ENCODE data around the gene MYRIP.

MYRIP gene

DNA sequence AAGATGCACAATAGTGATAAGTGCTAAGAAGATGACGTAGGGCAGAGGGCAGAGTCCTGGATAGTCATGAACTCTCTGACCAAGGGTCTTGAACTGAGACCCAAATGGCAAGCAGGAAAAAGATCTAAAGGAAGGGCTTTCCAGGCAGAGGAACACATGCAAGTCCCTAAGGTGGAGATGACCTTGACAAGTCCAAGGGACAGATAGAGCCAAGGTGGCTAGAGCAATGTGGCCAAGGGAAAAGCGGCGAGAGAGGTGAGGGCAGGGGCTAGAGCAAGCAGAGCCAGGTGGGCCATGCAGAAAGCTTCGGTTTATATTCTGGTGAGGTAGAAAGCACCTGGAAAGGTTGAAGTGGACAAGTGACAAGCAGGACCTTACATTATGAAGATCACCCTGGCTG is 414.4 kb downstream of the MYRIP start:
- Histone ChIP-seq H3K27me3 (no peaks in the 10 kb centered on the region), H3K36me3 (no peaks in the 10 kb centered on the region), H3K9me3 (no peaks in the 10 kb centered on the region), H3K4me1 (ENCODE audit: control insufficient read depth in 1 of 2, insufficient read depth in 1 of 2, low read depth in 1 of 2, low read length in 1 of 2) (peaks cover 1 to 6% of the 10 kb centered on the region in 2 experiments), H3K4me3 (ENCODE audit: low read depth in 1 of 2, low read length in 1 of 2) (no peak overlapping the region), H3K27ac (no peak overlapping the region)
- TF ChIP-seq, protein P1, sequence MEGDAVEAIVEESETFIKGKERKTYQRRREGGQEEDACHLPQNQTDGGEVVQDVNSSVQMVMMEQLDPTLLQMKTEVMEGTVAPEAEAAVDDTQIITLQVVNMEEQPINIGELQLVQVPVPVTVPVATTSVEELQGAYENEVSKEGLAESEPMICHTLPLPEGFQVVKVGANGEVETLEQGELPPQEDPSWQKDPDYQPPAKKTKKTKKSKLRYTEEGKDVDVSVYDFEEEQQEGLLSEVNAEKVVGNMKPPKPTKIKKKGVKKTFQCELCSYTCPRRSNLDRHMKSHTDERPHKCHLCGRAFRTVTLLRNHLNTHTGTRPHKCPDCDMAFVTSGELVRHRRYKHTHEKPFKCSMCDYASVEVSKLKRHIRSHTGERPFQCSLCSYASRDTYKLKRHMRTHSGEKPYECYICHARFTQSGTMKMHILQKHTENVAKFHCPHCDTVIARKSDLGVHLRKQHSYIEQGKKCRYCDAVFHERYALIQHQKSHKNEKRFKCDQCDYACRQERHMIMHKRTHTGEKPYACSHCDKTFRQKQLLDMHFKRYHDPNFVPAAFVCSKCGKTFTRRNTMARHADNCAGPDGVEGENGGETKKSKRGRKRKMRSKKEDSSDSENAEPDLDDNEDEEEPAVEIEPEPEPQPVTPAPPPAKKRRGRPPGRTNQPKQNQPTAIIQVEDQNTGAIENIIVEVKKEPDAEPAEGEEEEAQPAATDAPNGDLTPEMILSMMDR (IDR thresholded peaks at IDR 0.05) = no peak

DNA sequence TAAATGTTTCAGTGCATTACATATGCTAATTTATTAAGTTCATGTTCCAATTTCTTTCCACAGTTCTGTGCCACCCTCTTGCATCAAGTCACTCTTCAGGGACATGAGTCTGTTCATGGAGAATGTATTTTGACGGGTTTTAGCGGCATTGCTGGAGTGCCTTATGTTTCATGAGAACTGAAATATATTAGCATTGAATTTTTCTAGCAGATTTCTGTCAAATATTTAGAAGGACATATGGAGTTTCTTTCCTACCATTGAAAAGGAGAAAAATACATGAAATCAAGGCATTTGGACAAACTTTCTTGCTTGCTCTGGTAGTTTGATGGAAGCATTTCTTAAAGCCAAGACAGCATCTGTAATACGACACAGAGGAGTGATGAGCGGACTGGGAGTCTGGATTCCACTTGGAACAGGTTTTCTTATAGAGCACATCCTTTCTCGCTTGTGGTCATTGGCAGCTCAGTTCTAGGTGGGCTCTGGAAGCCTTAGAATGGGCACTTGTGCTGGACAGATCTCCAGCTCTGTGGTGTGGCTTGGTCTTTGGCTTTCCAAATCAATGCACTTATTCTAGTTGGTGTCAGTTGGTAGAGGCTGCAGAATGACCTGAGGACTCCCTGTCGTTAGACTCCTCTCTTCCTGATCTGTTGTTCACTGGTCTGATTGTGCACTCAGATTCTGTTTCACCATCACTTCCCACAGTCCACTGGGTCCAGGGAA is 415.5 kb downstream of the MYRIP start:
- Histone ChIP-seq H3K4me3 (ENCODE audit: low read depth in 1 of 2, low read length in 1 of 2) (no peak overlapping the region), H3K4me1 (ENCODE audit: control insufficient read depth in 1 of 2, insufficient read depth in 1 of 2, low read depth in 1 of 2, low read length in 1 of 2) (peaks cover 12 to 17% of the 10 kb centered on the region in 2 experiments), H3K9me3 (no peaks in the 10 kb centered on the region), H3K27me3 (no peaks in the 10 kb centered on the region), H3K36me3 (no peaks in the 10 kb centered on the region), H3K27ac (no peak overlapping the region)
- TF ChIP-seq, protein P1 (IDR thresholded peaks at IDR 0.05) = no peak

DNA sequence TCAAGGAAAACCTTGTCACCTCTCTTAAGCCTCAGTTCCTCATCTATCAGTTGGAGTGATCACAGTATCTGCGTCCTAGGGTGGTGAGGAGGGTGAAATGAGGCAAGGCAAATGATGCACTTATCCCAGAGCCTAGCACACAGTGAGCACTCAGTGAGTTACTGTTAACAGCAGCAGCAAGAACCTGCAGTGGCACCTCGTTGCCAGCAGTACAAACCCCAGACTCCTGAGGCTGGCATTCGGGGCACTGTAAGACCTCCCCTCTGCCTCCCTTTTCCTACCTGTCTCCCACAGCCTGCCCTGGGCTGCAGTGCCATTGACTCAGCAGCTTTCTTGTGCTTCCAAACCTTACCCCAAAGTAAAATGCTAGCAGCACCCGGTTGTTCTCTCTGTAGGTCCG is 417.2 kb downstream of the MYRIP start:
- no peaks in the 10 kb centered on the region for H3K36me3 ChIP-seq
- no peaks in the 10 kb centered on the region for H3K9me3 ChIP-seq
- H3K4me3 ChIP-seq (ENCODE audit: low read depth in 1 of 2, low read length in 1 of 2) = no peak overlapping the region
- TF ChIP-seq, protein P1 (IDR thresholded peaks at IDR 0.05) = no peak
- H3K27ac ChIP-seq = no peak overlapping the region
- H3K27me3 ChIP-seq = no peaks in the 10 kb centered on the region
- peaks cover 18 to 23% of the 10 kb centered on the region in 2 experiments for H3K4me1 ChIP-seq (ENCODE audit: control insufficient read depth in 1 of 2, insufficient read depth in 1 of 2, low read depth in 1 of 2, low read length in 1 of 2)

DNA sequence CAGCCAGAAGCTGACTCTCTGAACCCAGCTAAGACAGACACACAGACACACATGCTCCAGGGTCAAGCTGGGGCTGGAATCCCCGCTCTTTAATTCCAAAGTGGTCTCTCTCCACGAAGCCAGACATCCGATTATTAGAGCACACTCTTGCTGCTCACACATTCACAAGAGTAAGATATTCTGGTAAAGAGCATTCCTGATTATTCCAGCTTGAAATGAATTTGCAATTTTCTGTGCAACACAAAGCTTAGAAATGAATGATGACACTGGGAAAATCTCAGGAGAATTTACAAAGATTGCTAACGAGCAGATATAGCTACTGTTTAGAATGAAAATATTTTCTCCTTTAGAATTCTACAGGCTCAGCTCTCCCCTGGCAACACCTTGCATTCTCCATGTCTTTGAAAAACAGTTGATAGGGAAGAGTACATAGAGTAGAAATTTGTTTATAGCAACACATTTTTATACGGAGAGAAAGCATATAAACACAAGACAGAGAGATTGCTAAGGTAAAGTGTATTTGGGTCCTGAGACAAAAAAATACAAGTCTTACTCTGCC is 419.5 kb downstream of the MYRIP start:
- H3K4me1 ChIP-seq (ENCODE audit: control insufficient read depth in 1 of 2, insufficient read depth in 1 of 2, low read depth in 1 of 2, low read length in 1 of 2) = peaks cover 18 to 23% of the 10 kb centered on the region in 2 experiments
- H3K27me3 ChIP-seq = no peaks in the 10 kb centered on the region
- H3K9me3 ChIP-seq = no peaks in the 10 kb centered on the region
- H3K36me3 ChIP-seq = no peaks in the 10 kb centered on the region
- TF ChIP-seq, protein P1 (IDR thresholded peaks at IDR 0.05) = no peak
- peak overlapping the region in 1 of 2 experiments; percentile 22 for H3K4me3 ChIP-seq (ENCODE audit: low read depth in 1 of 2, low read length in 1 of 2)
- H3K27ac ChIP-seq = peak overlapping the region; percentile 77

DNA sequence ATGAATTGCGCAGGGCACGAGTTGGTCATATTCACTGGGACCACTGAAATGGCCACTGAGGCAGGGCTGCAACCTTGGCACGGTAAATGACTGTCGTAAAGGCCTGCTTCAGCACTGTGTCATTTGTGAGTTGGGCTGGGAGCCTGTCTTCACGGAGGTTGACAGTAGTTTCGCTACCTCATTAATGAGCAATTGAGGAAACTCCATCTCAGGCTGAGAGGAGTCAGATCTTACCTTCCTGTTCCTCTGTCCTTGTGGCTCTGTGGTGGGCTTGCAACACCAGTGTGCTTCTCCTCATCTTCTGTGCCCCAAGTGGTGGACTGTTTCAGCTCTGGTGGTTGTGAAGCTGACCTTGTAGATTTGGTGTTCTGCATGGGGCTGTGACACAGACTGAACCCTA is 420.0 kb downstream of the MYRIP start:
- no peaks in the 10 kb centered on the region for H3K36me3 ChIP-seq
- H3K27me3 ChIP-seq = no peaks in the 10 kb centered on the region
- TF ChIP-seq, protein P1 (IDR thresholded peaks at IDR 0.05) = no peak
- H3K4me1 ChIP-seq (ENCODE audit: control insufficient read depth in 1 of 2, insufficient read depth in 1 of 2, low read depth in 1 of 2, low read length in 1 of 2) = peaks cover 18 to 23% of the 10 kb centered on the region in 2 experiments
- peak overlapping the region in 1 of 2 experiments; percentile 22 for H3K4me3 ChIP-seq (ENCODE audit: low read depth in 1 of 2, low read length in 1 of 2)
- H3K9me3 ChIP-seq = no peaks in the 10 kb centered on the region
- peak overlapping the region; percentile 77 for H3K27ac ChIP-seq
